Lung (tissue), 12 donors: ENCODE data around the gene PALLD. TPM values are rescaled to one million over a fixed set of nuclear protein-coding genes. Genes with fewer than 3 reads are reported as not detected.

Experiments used
- ATAC-seq: fragments of 200-7000 bp; cut with Tn5 transposase; one replicate; pipeline ENCODE4 v1.9.1; 2020; ENCODE audit warnings: moderate number of reproducible peaks; ENCODE audit not compliant: insufficient read depth, low FRiP score
- DNase-seq, 3 donors: peaks; one replicate each; pipeline ENCODE4 v3.0.0-alpha.2; 2013 to 2017
- H3K27ac ChIP-seq, 2 donors: one replicate each; pipeline ENCODE4 v1.5.1; 2013; ENCODE audit warnings: mild to moderate bottlenecking in 2 of 2, moderate library complexity in 2 of 2, control low read depth in 1 of 2, inconsistent platforms in 1 of 2, low read depth in 1 of 2, low read length in 1 of 2
- H3K27me3 ChIP-seq, 3 donors: one replicate each; pipeline ENCODE4 v1.5.1; 2013; ENCODE audit warnings: low read length in 2 of 3; ENCODE audit not compliant: control insufficient read depth in 3 of 3, insufficient read depth in 3 of 3
- H3K36me3 ChIP-seq, 4 donors: one replicate each; pipeline ENCODE4 v1.5.1; 2013; ENCODE audit warnings: low read length in 4 of 4, mild to moderate bottlenecking in 1 of 4, moderate library complexity in 1 of 4; ENCODE audit not compliant: control insufficient read depth in 4 of 4, insufficient read depth in 4 of 4
- H3K4me1 ChIP-seq, 5 donors: one replicate each; pipeline ENCODE4 v1.5.1; 2013; ENCODE audit warnings: low read length in 5 of 5, mild to moderate bottlenecking in 2 of 5, moderate library complexity in 1 of 5; ENCODE audit not compliant: control insufficient read depth in 5 of 5, insufficient read depth in 5 of 5
- H3K4me3 ChIP-seq: one replicate; pipeline ENCODE4 v1.5.1; 2013; ENCODE audit warnings: mild to moderate bottlenecking, control low read depth, moderate library complexity
- H3K9ac ChIP-seq, 2 donors: one replicate each; pipeline ENCODE4 v1.5.1; 2013; ENCODE audit warnings: low read length in 2 of 2, control low read depth in 1 of 2; ENCODE audit not compliant: insufficient read depth in 1 of 2
- H3K9me3 ChIP-seq, 4 donors: one replicate each; pipeline ENCODE4 v1.5.1; 2013; ENCODE audit warnings: low read length in 3 of 4, mild to moderate bottlenecking in 1 of 4, moderate library complexity in 1 of 4; ENCODE audit not compliant: control insufficient read depth in 4 of 4, insufficient read depth in 3 of 4
- WGBS, 2 donors: extraction: QIAGEN DNeasy Blood & Tissue Kit; methylation state at CpG; one replicate each; pipeline ENCODE4 v1.1.7; 2013; 5-methylcytosine and 5-hydroxymethylcytosine counted together
- polyA plus RNA-seq, 2 donors: library from polyadenylated mRNA; stranded (reverse); fragments of 200-250 nt; gene quantifications; one replicate each; pipeline ENCODE4 v1.2.1, GENCODE V29; 2013
- total RNA-seq, 2 donors: library from RNA; depleted of rRNA in 1 of 2; stranded (reverse); fragments of >200 nt in 1 of 2; gene quantifications; one replicate each; pipeline ENCODE4 v1.2.1, GENCODE V29; 2014 to 2021
- TF ChIP-seq, protein P1 (sequence below): IDR thresholded peaks from 2 replicates; pipeline ENCODE4 v1.5.1; 2012; ENCODE audit warnings: mild to moderate bottlenecking; ENCODE audit errors: control extremely low read depth, extremely low read depth
- donor health status: control.
- donor health status: control.
- donor health status: Bipolar disorder and iron deficiency.
- donor health status: healthy.
- donor health status: DM: yes; HTN: yes; CAD: no.

Gene PALLD
- total and polyA plus RNA-seq, 4 donors = 20.7 to 139 (median 63.0) TPM

GRCh38 chr4:168695288-168695687 is 198.4 kb downstream of the PALLD start:
- no peak for ATAC-seq
- Histone ChIP-seq H3K9me3 (no peaks in the 10 kb centered on the region), H3K36me3 (no peaks in the 10 kb centered on the region), H3K27ac (no peak overlapping the region), H3K4me1 (peaks cover 0 to 57% (median 6%) of the 10 kb centered on the region in 5 donors), H3K9ac (no peak overlapping the region), H3K27me3 (no peaks in the 10 kb centered on the region), H3K4me3 (no peak overlapping the region)
- no peak for DNase-seq
- TF ChIP-seq, protein P1, sequence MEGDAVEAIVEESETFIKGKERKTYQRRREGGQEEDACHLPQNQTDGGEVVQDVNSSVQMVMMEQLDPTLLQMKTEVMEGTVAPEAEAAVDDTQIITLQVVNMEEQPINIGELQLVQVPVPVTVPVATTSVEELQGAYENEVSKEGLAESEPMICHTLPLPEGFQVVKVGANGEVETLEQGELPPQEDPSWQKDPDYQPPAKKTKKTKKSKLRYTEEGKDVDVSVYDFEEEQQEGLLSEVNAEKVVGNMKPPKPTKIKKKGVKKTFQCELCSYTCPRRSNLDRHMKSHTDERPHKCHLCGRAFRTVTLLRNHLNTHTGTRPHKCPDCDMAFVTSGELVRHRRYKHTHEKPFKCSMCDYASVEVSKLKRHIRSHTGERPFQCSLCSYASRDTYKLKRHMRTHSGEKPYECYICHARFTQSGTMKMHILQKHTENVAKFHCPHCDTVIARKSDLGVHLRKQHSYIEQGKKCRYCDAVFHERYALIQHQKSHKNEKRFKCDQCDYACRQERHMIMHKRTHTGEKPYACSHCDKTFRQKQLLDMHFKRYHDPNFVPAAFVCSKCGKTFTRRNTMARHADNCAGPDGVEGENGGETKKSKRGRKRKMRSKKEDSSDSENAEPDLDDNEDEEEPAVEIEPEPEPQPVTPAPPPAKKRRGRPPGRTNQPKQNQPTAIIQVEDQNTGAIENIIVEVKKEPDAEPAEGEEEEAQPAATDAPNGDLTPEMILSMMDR = no peak
- WGBS, 2 donors = 73 to 81% methylated on average over 2 of the region's 2 CpGs

DNA sequence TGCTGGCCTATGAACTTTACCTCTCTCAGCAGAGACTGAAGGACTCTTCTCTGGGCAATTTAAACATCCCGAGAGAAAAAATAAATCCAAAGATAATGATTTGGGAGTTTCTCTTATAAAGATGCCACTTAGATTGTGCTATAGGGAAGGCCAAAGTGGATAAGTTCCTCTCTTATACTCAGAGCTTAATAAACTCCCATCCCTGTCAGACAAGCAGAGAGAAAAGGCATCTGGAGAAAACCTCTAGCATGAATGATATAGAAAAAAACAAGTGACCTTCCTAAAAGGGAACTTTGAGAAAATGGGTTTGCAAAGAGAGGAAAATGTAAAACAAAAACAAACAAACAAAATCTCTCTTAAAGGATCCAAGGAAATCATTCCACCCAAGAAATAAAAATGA is 199.4 kb downstream of the PALLD start:
- Histone ChIP-seq H3K27me3 (no peaks in the 10 kb centered on the region), H3K4me3 (no peak overlapping the region), H3K9me3 (no peaks in the 10 kb centered on the region), H3K36me3 (no peaks in the 10 kb centered on the region), H3K4me1 (peaks cover 0 to 56% (median 6%) of the 10 kb centered on the region in 5 donors), H3K27ac (no peak overlapping the region), H3K9ac (no peak overlapping the region)
- TF ChIP-seq, protein P1 = no peak
- no peak for DNase-seq
- 77 to 78% methylated on average over 1 of the region's 1 CpG for WGBS, 2 donors
- no peak for ATAC-seq

GRCh38 chr4:168696826-168697225 is 200.0 kb downstream of the PALLD start:
- 88 to 95% methylated on average over 4 of the region's 4 CpGs for WGBS, 2 donors
- H3K27me3 ChIP-seq = no peaks in the 10 kb centered on the region
- ATAC-seq (no peak), DNase-seq (no peak)
- H3K36me3 ChIP-seq = no peaks in the 10 kb centered on the region
- no peak overlapping the region for H3K27ac ChIP-seq
- TF ChIP-seq, protein P1 = no peak
- H3K9me3 ChIP-seq = no peaks in the 10 kb centered on the region
- H3K4me3 ChIP-seq = no peak overlapping the region
- peaks cover 0 to 50% (median 6%) of the 10 kb centered on the region in 5 donors for H3K4me1 ChIP-seq
- H3K9ac ChIP-seq = no peak overlapping the region

DNA sequence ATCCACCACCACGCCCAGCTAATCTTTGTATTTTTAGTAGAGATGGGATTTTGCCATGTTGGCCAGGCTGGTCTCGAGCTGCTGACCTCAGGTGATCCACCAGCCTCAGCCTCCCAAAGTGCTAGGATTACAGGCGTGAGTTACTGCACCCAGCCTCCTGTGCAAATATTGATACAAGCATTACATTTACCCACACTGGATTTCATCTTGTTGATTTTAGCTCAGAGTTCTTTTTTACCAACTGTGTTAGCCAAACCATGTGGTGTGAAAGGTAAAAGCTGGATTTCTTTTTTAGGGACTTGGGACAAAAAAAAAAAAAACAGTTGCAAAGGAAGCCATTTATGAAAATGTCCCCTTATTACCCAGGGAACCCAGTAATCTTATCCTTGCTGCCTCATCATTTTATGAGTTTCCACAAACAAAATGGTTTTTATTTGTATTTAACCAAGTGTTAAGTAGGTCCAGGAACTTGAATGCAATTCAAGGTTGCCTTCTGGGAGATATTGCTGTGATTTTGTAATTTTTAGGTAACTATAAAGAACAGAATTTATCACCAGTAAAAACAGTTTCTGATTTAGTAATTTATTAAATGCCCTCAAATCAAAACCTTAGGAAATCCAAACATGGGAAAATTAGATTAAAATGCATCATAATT is 202.5 kb downstream of the PALLD start:
- H3K4me1 ChIP-seq = peaks cover 0 to 26% (median 6%) of the 10 kb centered on the region in 5 donors
- H3K9ac ChIP-seq = no peak overlapping the region
- DNase-seq = no peak
- H3K27ac ChIP-seq = no peak overlapping the region
- no peak overlapping the region for H3K4me3 ChIP-seq
- no peak for ATAC-seq
- no peaks in the 10 kb centered on the region for H3K27me3 ChIP-seq
- WGBS, 2 donors = 78 to 84% methylated on average over 3 of the region's 3 CpGs
- no peaks in the 10 kb centered on the region for H3K36me3 ChIP-seq
- TF ChIP-seq, protein P1 = no peak
- no peaks in the 10 kb centered on the region for H3K9me3 ChIP-seq
